HFFc6 (cell line): Measurements from ENCODE around the gene RHOB. TPM values are rescaled to one million over a fixed set of nuclear protein-coding genes. Genes with fewer than 3 reads are reported as not detected.

ENCODE experiments used
- DNase-seq: peaks from one replicate; pipeline ENCODE4 v3.0.0-alpha.2; 2018
- H3K27ac Mint-ChIP-seq: 2 replicates; pipeline ENCODE4 v1.8.0; 2020; ENCODE audit warnings: mild to moderate bottlenecking, mixed read lengths
- H3K27me3 Mint-ChIP-seq: 2 replicates; pipeline ENCODE4 v1.8.0; 2021; ENCODE audit warnings: mild to moderate bottlenecking, moderate library complexity, mixed read lengths; ENCODE audit not compliant: insufficient read depth
- H3K36me3 Mint-ChIP-seq: 2 replicates; pipeline ENCODE4 v1.8.0; 2021; ENCODE audit warnings: low read depth, mixed read lengths
- H3K4me1 Mint-ChIP-seq: 2 replicates; pipeline ENCODE4 v1.8.0; 2020; ENCODE audit warnings: low read depth, mixed read lengths
- H3K4me3 Mint-ChIP-seq: 2 replicates; pipeline ENCODE4 v1.8.0; 2020; ENCODE audit warnings: mild to moderate bottlenecking, moderate library complexity, mixed read lengths
- H3K9me3 Mint-ChIP-seq: 2 replicates; pipeline ENCODE4 v1.8.0; 2020; ENCODE audit warnings: mild to moderate bottlenecking, mixed read lengths
- CTCF ChIP-seq: fragments of 200-600 bp; sonication (generic); IDR thresholded peaks from 2 replicates; pipeline ENCODE4 v1.5.0; 2021; ENCODE audit warnings: antibody characterized with exemption, mild to moderate bottlenecking
- total RNA-seq, 6 experiments: library from RNA; stranded (reverse); fragmentation: NEBNext Ultra II Directional; extraction: Animal tissue kit (Norgen Biotek cat#: 25700); gene quantifications; 2 replicates in 1 of 6; 3 replicates in 5 of 6; pipeline ENCODE4 v1.2.3, GENCODE V29; 2021

Gene RHOB
- total RNA-seq, 6 experiments from 2014 or later, result 128 to 146 (median 133) TPM

GRCh38 chr2:20453087-20453486 lies 6.2 kb downstream of the RHOB start:
- no peak overlapping the region for H3K4me3 Mint-ChIP-seq
- no peak for DNase-seq
- peaks cover 15% of the 10 kb centered on the region for H3K36me3 Mint-ChIP-seq
- no peaks in the 10 kb centered on the region; the same call in 1 of the 2 replicates for H3K9me3 Mint-ChIP-seq
- no peak overlapping the region for H3K27ac Mint-ChIP-seq
- no peak for TF ChIP-seq CTCF
- H3K4me1 Mint-ChIP-seq, result peaks cover 51% of the 10 kb centered on the region
- H3K27me3 Mint-ChIP-seq, result peaks cover 18% of the 10 kb centered on the region

GRCh38 chr2:20454036-20454981 lies 7.4 kb downstream of the RHOB start:
- DNase-seq, result no peak
- no peaks in the 10 kb centered on the region; the same call in 1 of the 2 replicates for H3K9me3 Mint-ChIP-seq
- H3K27ac Mint-ChIP-seq, result no peak overlapping the region
- H3K36me3 Mint-ChIP-seq, result peaks cover 6% of the 10 kb centered on the region
- TF ChIP-seq CTCF, result no peak
- no peak overlapping the region for H3K4me3 Mint-ChIP-seq
- H3K27me3 Mint-ChIP-seq, result peaks cover 23% of the 10 kb centered on the region
- H3K4me1 Mint-ChIP-seq, result peaks cover 48% of the 10 kb centered on the region

GRCh38 chr2:20455076-20455587 lies 8.3 kb downstream of the RHOB start:
- TF ChIP-seq CTCF, result no peak
- H3K4me3 Mint-ChIP-seq, result no peak overlapping the region
- peaks cover 22% of the 10 kb centered on the region for H3K27me3 Mint-ChIP-seq
- H3K9me3 Mint-ChIP-seq, result no peaks in the 10 kb centered on the region; the same call in 1 of the 2 replicates
- H3K27ac Mint-ChIP-seq, result no peak overlapping the region
- H3K36me3 Mint-ChIP-seq, result no peaks in the 10 kb centered on the region
- peaks cover 40% of the 10 kb centered on the region for H3K4me1 Mint-ChIP-seq
- no peak for DNase-seq

GRCh38 chr2:20456116-20456571 lies 9.3 kb downstream of the RHOB start:
- H3K4me3 Mint-ChIP-seq, result no peak overlapping the region
- TF ChIP-seq CTCF, result no peak

GRCh38 chr2:20456636-20457426 lies 10.0 kb downstream of the RHOB start:
- Mint-ChIP-seq H3K4me1 (peaks cover 23% of the 10 kb centered on the region), H3K36me3 (peaks cover 7% of the 10 kb centered on the region), H3K9me3 (peaks cover 11% of the 10 kb centered on the region), H3K4me3 (no peak overlapping the region), H3K27me3 (peaks cover 28% of the 10 kb centered on the region), H3K27ac (no peak overlapping the region; the same call in 1 of the 2 replicates)
- no peak for TF ChIP-seq CTCF
- no peak for DNase-seq

More at GRCh38 chr2:20456116-20456571, 9.3 kb downstream of the RHOB start:
- H3K36me3 Mint-ChIP-seq, result peaks cover 2% of the 10 kb centered on the region; the same call in 1 of the 2 replicates
- no peak overlapping the region for H3K27ac Mint-ChIP-seq
- peaks cover 28% of the 10 kb centered on the region for H3K27me3 Mint-ChIP-seq
- no peak for DNase-seq
- H3K9me3 Mint-ChIP-seq, result peaks cover 6% of the 10 kb centered on the region
- H3K4me1 Mint-ChIP-seq, result peaks cover 30% of the 10 kb centered on the region
